Suprapubic skin (tissue), 3 donors: ENCODE measurements around the gene CLCN2.

Experiments used
- EP300 ChIP-seq: sonication (generic); formaldehyde crosslinking; IDR thresholded peaks from one replicate; pipeline ENCODE4 v1.6.1; 2017; ENCODE audit warnings: antibody characterized with exemption
- POLR2A ChIP-seq, 2 donors: fragments of 450-650 bp; IDR thresholded peaks; one replicate each; pipeline ENCODE4 v1.6.1; 2017; ENCODE audit warnings: antibody characterized with exemption in 2 of 2, mild to moderate bottlenecking in 2 of 2, moderate library complexity in 2 of 2
- TF ChIP-seq, protein P1 (sequence below), 2 donors: fragments of 200-600 bp in 1 of 2; fragments of 450-650 bp in 1 of 2; sonication (generic) in 1 of 2; IDR thresholded peaks; one replicate each; pipeline ENCODE4 v1.5.1; 2016 to 2019; ENCODE audit warnings: antibody characterized with exemption in 2 of 2, mild to moderate bottlenecking in 1 of 2, moderate library complexity in 1 of 2

DNA sequence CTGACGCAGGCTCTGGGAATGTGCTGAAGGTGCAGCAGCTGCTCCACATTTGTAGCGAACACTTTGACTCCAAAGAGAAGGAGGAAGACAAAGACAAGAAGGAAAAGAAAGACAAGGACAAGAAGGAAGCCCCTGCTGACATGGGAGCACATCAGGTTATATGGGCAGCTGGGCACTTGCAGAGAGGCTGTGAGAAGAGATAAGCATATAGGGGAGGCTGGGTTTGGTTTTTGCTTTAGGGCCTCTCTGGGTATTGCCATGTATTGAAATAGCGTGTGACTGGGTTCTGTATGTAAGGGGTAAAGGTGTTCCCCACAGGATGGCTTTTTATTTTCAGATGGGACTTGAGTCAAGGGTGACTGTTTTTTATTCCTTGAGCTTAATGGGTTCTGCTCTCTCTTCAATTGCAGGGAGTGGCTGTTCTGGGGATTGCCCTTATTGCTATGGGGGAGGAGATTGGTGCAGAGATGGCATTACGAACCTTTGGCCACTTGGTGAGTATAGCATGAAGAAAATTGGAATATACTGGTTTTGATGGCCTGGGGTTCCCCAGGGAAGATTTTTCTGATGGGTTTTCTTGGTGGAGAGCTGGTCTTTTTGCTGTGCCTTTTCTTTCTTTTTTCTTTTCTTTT is 54.9 kb downstream of the CLCN2 start:
- TF ChIP-seq EP300: no peak
- TF ChIP-seq, protein P1, sequence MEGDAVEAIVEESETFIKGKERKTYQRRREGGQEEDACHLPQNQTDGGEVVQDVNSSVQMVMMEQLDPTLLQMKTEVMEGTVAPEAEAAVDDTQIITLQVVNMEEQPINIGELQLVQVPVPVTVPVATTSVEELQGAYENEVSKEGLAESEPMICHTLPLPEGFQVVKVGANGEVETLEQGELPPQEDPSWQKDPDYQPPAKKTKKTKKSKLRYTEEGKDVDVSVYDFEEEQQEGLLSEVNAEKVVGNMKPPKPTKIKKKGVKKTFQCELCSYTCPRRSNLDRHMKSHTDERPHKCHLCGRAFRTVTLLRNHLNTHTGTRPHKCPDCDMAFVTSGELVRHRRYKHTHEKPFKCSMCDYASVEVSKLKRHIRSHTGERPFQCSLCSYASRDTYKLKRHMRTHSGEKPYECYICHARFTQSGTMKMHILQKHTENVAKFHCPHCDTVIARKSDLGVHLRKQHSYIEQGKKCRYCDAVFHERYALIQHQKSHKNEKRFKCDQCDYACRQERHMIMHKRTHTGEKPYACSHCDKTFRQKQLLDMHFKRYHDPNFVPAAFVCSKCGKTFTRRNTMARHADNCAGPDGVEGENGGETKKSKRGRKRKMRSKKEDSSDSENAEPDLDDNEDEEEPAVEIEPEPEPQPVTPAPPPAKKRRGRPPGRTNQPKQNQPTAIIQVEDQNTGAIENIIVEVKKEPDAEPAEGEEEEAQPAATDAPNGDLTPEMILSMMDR (IDR thresholded peaks at IDR 0.05): no peak
- no peak for TF ChIP-seq POLR2A (IDR thresholded peaks at IDR 0.05)
